Fibroblast of pulmonary artery (primary cell): ENCODE measurements around the gene CSRP3.

Source experiments
- DNase-seq: peaks from one replicate; pipeline ENCODE4 v3.0.0-alpha.2; 2010; ENCODE audit warnings: low read depth
- H3K4me3 ChIP-seq: replicated peaks from 2 replicates; pipeline ENCODE4 v1.5.1; 2011; ENCODE audit warnings: low read depth, mild to moderate bottlenecking, control low read depth, low read length, moderate library complexity
- CTCF ChIP-seq: IDR thresholded peaks from 2 replicates; pipeline ENCODE4 v1.5.1; 2011; ENCODE audit warnings: mild to moderate bottlenecking, control low read depth, low read length, inconsistent platforms; ENCODE audit errors: missing control alignments

Gene CSRP3

GRCh38 chr11:19237381-19237780, 35.6 kb upstream of the CSRP3 start:
- H3K4me3 ChIP-seq = no peak overlapping the region
- TF ChIP-seq CTCF = no peak
- DNase-seq = no peak

- no peak overlapping the region for H3K4me3 ChIP-seq
- DNase-seq = no peak
- no peak for TF ChIP-seq CTCF
Measured at GRCh38 chr11:19234231-19234817, 32.5 kb upstream of the CSRP3 start.

GRCh38 chr11:19232910-19233503, 31.2 kb upstream of the CSRP3 start:
- no peak overlapping the region for H3K4me3 ChIP-seq
- no peak for TF ChIP-seq CTCF
- DNase-seq = peak; percentile 88

- TF ChIP-seq CTCF = no peak
- DNase-seq = no peak
- no peak overlapping the region for H3K4me3 ChIP-seq
Measured at GRCh38 chr11:19229671-19230070, 27.9 kb upstream of the CSRP3 start.

- no peak overlapping the region for H3K4me3 ChIP-seq
- DNase-seq = no peak
- TF ChIP-seq CTCF = no peak
Measured at GRCh38 chr11:19228968-19229367, 27.2 kb upstream of the CSRP3 start.

GRCh38 chr11:19226378-19227195, 24.8 kb upstream of the CSRP3 start:
- no peak for TF ChIP-seq CTCF
- DNase-seq = no peak
- H3K4me3 ChIP-seq = no peak overlapping the region
